Non-pigmented ciliary epithelial cell (primary cell): ENCODE measurements around the gene C1orf198.

ENCODE experiments used
- DNase-seq: peaks from one replicate; pipeline ENCODE4 v3.0.0-alpha.2; 2010; ENCODE audit warnings: low read depth

C1orf198 gene

DNA sequence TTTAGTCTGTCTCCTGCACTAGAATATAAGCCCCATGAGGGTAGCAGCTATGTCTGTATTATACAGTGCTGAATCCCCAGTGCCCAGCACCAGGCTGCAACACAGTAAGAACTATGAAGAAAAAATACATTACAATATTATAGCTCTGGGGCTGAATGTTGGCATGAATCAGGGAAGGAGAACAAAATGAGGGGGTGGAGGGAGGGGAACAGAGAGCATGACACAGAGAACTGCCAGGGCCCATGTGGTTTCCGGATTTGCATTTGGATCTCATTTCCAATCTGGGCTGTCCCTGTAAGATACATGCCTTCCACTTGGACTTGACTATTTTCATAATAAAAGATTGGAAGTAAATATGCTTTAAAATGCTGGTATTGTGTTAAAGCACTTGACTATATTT is 35.8 kb downstream of the C1orf198 start:
- no peak for DNase-seq

DNA sequence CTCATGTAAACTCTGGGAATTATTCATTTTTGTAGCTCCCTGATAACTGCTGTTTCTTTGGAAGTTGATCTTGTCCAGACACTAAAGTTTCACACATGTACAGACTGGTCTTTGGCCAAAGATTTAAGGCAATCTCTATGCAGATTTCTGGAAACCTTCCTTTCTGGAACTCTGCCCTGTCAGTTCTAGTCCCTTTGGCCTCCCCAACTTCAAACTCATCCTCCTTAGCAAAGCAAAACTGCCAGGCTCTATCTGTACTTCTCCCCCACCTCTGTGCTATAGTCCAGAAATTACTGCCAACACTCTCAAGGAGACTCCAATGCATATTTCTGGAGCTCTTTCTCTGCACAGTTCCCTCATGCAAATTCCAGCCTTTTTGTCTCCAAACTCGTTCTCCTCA is 36.5 kb downstream of the C1orf198 start:
- no peak for DNase-seq

GRCh38 chr1:230828421-230828820 is 39.9 kb downstream of the C1orf198 start:
- no peak for DNase-seq

- no peak for DNase-seq
Observed at GRCh38 chr1:230827801-230828200, 40.5 kb downstream of the C1orf198 start.

DNA sequence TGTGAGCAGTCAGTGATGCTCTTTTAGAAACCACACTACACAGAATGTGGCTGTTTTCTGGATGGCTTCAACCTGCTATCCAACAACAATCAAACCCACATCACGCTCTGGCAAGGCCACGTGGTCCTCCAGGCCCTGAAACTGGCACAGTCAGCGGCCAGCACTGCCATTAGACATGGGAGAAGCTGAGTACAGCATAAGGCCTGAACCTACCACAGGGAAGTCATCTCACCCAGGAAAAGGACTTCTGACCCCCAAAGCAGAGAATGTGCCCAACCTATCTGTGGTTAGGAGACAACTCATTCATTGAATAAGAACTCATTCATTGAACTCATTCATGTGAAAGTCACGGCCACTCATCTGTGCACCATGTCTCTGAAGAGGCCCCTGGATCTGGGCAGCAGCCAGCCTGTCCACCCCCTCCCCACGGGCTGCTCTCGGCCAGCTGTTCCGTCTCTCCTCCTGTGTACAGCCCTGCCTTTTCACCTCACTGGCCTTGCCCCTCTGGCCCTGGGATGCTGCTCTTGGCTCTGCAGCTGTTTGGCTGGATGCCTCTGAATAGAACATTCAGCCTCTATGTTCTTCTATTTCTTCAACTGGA is 41.1 kb downstream of the C1orf198 start:
- DNase-seq: no peak

- no peak for DNase-seq
Observed at GRCh38 chr1:230826166-230826875, 42.0 kb downstream of the C1orf198 start.

- no peak for DNase-seq
Observed at GRCh38 chr1:230825761-230826160, 42.6 kb downstream of the C1orf198 start.

DNA sequence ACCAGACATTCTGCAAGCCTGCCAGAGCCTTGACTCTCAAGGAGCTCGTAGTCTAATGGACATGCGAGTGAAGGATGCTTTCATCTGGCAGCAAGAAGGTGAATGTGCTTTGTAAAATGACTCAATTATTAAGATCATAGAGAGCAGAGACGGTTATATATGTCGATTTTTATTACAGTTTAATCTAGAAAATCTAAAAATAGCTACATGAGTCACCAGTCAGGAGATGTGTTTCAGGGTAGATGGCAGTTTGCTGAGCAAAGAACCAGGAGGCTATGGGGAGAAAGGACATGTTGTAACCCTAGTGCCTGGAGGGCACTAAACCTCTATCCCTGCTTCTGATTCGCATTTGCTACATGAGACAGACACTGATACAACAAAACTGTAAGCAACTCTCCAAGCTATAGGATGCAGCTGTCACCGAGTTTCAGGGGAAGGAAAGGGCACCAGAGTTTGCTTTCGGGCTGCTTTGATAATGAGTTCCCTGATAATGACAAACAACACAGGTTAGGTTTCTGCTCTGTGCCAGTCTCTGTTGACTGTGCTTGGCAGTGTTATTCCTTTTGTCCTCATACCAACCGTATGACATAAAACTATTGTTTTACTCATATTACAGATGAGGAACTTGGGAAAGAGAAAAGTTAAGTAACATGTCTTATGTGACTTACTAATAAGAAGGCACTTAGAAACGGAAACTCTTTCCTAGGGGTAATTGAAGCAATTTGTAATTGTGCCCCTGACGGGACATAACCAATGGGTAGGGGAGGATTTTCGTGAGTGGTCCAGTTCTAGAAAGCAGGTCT is 43.2 kb downstream of the C1orf198 start:
- DNase-seq: no peak

DNA sequence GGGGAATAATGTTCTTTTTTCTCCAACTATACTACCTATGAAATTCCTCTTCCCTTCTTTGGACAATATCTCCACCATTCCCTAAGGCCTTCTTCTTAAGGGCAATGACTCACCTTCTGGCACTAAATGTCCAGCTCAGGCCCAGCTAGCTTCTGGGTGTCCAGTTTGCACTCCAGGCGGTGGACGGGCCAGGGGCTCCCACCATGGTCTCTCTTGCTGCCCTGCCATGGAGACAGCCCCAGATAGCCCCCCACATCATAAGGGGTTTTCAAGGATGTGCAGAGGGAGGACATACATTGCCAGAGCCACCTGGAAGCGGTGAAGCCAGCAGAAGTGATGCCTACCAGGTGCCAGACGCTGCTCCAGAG is 43.8 kb downstream of the C1orf198 start:
- no peak for DNase-seq

DNA sequence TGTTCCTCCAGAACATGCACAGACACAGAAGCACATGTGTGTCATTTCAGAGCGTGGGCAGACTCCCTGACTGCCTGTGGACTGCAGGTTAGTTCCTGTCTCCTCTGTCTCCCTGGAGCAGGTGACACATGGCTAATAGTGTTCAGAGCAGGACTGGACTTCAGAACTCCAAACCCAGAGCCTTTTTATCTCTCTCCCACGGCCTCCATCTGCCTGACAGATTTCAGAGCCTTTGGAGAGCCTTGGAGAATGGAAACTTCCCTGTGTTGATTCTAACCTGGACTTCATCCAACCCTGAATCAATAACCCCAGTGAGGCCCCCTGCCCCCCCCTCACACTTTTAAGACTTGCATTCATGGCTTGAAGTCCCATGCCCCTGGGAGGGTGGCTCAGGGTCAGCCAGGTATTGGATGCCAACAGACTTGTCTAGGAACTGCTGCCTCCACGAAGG is 44.4 kb downstream of the C1orf198 start:
- no peak for DNase-seq

DNA sequence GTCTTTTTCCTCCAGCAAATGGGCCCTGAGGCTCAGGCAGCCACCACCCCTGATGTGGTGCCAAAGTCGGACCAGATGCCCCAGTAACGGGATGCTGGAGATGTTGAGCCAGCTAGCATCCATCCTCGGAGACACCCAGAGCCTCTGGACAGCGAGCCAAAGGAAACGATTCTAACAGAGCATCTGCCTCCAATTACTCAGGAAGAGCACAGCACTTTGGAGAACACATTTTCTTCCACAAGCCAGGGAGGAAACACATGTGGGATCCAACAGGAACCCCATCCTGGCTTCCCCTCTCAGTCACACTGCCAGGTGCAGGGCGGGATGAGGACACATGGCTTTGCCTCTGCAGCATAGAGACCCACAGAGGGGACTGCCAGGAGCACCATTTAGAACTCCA is 44.9 kb downstream of the C1orf198 start:
- DNase-seq: no peak

GRCh38 chr1:230822092-230822581 is 46.2 kb downstream of the C1orf198 start:
- no peak for DNase-seq

DNA sequence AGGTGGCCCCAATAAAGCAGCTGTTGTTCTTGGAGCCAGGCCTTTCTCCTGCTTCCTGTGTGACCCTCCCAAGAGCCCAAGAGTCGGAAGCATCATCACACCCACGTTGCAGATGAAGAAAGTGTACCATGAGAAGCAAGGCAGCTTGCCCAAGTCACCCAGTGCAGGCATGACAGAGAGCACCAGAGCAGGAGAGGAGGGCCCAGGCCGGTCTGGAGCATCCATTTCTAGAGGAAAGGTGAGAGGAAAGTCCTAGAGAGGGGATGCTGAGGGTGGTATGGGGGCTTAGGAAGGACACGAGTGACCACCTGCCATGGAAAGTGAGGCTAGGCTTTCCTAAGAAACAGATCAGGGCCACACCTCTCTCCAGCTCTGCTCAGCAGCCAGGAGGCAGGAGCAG is 47.0 kb downstream of the C1orf198 start:
- no peak for DNase-seq

DNA sequence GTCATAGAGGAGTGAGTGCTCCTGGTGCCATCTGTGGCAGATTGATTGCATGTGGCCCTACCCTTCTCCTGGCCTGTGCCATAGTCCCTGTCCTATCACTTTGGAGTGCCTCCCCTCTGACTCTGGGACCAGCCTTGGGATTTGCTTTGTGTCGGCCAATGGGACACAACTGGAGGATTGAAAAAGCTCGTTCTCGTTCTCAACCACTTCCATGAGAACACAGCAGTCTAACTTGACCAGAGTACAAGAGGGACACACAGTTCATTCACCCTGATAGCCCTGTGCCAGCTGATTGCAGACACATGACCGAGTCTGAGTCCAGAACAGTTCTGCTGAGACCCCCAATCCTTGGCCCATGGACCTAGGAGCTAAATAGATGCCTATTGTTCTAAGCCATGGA is 47.8 kb downstream of the C1orf198 start:
- DNase-seq: no peak

DNA sequence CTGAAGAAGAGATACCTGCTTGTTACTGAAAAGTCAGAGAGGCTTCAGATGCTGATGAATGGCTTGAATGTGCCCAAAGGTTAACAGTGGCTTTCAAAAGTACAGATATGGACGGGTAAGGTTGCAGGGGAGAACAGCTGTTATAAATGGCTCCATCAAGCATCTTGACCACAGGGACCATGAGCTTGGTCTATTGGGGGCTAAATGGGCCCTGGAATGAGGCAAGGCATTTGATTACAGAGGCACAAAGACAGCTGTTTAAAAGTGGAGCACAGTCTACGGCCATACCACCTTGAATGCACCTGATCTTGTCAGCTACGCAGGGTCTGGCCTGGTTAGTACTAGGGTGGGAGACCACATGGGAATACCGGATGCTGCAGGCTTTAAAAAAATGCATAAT is 48.3 kb downstream of the C1orf198 start:
- no peak for DNase-seq

DNA sequence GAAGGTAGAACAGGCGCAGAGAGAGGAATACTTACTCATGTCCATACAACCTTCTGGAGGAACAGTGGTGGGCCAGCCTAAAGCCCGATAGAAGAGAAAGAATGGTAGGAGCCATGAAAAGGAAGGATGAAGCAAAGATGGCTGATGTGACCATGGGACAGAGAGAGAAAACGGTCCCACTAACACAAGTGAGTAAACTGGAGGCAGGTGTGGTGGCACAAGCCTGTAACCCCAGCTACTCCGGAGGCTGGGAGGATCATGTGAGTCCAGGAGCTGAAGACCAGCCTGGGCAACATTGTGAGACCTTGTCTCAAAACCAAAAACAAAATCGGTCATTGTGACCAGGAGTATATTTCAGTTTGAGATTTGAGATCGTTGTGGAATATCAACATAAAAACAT is 49.4 kb downstream of the C1orf198 start:
- no peak for DNase-seq

DNA sequence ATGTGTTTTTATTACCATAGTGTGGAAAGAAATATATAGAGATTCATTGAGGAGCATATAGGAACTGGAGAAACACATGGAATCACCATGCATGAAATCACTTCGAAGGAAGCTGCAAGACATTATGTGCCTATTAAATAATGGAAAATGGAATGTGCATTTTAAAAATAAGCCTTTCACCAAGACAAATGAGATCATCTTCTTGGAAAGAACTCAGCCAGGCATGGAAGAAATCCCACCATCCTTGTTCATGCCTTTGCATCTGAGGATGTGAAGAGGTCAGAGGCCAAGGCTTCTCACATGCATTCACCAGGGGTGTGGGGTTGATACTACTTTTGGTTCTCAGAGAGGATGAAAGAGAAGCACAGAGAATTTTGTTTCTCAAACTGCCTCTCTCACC is 50.0 kb downstream of the C1orf198 start:
- no peak for DNase-seq

DNA sequence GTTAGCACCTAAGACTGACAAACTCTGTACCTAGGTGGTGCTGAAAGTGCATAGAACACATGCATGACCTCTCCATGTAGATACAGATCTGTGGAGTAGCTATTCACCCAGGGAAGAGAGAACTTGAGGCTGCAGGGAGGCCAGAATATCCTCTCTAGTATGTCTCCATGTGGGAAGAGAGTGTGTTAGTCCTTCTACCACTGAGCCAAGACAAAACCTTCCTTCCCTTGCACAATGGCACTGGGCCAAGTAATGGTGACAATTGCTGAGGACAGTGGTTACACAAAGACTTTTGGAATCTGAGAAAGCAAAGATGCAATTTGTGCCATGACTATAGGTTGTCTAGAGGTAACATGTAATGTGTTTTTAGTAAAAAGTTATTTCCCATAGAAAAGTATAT is 52.3 kb downstream of the C1orf198 start:
- DNase-seq: no peak

DNA sequence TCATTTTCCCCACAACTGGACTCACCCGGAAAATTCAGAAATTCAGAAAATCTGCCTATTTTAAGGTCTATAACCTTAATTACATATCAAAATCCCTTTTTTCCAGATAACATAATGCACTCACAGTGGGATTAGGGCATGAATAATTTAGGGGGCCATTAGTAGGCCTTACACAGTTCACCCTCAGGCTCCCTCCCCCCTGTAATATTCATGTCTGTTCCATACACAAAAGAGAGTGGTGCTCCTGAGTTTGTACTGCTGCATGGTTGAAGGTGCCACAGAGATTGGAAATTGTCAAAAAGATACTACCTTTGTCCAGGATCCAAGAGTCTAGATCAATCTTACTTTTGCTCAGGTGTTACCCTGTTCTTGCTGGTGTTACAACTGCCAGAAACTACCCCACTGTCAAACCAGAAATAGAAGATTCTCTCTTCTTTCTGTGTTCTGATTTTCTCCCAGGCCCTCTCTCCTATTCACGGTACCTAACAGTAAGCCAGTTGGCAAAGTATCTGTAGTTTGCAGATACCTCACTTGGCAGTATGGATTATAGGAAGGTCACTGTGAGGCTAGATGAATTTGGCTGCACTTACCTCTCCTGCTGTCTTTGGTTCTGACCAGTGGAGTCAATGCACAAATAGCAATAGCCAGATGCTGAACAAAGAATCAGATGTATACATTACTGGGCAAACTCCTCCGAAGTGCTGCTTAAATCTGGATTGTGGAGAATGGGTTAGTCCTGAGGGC is 53.2 kb downstream of the C1orf198 start:
- no peak for DNase-seq

DNA sequence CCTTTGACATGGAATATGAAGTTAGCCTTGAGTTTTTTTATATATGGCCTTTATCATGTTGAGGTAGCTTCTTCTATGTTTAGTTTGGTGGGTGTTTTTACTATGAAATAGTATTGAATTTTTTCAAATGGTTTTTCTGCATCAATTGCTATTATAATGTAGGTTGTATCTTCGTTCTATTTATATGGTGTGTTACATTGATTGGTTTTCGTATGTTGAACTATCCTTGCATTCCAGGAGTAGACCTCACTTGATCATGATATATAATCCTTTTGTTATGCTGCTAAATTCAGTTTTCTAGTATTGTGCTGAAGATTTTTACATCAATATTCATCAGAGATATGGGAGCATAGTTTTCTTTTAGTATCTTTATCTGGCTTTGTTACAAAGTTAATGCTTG is 55.8 kb downstream of the C1orf198 start:
- DNase-seq: no peak

DNA sequence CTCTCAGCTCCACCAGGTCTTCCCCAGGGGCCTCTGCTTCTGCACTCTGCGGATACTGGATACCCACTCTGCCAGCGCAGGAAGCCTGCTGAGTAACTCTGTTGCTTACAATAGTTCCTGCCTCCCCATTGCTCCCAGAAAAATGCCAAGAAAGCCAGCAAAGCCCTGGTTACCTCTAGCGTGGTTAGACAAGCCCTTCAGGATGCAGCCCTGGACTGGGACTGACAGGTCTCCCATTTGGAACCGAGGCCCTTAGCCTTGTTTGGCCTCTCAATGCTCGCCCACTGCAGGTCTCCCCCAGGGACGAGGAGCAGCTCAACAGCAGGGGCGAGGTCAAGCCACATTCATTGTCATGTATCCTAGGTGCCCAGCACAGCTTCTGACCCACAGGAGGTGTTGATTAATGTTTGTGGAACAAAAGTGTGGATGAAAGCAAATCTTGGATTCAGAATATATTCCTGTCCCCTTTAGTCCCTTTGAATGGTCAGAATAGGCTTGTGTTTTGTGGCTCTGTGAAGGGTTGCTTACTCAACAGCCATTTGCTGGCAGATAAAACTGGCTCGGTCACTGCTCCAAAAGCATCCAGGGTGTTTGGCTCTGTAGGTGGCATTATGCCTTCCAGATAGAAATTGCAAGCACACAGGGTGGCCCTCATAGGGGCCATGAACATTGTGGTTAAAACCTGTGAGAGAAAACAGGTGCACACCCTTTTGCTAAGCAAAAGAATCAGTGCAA is 58.9 kb downstream of the C1orf198 start:
- no peak for DNase-seq
